ENCODE results near the gene HOXC12.

Gene HOXC12

DNA sequence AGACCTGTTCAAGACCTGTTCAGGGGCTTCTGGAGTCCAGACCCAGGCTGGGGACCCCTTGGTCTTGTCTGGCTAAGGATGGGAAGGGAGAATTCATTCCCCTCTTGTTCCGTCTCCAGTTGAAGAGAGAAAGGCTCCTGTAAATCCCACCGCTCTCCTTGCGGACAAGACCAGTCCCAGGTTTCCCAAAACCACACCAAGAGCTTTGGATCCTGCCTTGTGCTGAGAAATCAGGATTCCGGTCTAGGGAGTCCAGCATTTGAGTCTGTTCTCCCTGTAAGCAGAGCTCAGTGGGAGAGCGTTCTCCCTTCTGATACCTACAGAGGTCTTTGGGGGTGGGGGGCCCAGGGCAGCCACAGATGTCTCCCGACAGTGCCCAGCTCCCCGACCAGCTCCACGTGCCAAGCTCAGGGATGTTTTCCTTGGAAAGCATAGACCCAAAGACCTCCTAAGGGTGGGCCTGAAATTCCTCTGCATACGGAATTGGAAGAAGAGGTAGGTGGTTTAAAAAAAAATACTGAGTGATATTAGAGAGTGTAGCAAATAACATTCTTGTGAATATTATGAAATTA is 14.2 kb upstream of the HOXC12 start:
- DNase-seq (ENCODE audit: low spot score) = no peak
- ChIA-PET CTCF (interaction anchor here (0.6 to 2.3 kb wide), 4 partner anchors 45 to 251 kb away, joined by 3 to 7 read pairs (median 4); partner anchors contain the start of gene HOXC10), POLR2A (ENCODE audit: low non-redundant PET) (interaction anchor here (0.6 kb wide), 1 partner anchor 33 kb away, joined by 5 read pairs; no protein-coding TSS in a partner anchor)
- no peak overlapping the region for H3K27ac ChIP-seq
- TF ChIP-seq, protein P1, sequence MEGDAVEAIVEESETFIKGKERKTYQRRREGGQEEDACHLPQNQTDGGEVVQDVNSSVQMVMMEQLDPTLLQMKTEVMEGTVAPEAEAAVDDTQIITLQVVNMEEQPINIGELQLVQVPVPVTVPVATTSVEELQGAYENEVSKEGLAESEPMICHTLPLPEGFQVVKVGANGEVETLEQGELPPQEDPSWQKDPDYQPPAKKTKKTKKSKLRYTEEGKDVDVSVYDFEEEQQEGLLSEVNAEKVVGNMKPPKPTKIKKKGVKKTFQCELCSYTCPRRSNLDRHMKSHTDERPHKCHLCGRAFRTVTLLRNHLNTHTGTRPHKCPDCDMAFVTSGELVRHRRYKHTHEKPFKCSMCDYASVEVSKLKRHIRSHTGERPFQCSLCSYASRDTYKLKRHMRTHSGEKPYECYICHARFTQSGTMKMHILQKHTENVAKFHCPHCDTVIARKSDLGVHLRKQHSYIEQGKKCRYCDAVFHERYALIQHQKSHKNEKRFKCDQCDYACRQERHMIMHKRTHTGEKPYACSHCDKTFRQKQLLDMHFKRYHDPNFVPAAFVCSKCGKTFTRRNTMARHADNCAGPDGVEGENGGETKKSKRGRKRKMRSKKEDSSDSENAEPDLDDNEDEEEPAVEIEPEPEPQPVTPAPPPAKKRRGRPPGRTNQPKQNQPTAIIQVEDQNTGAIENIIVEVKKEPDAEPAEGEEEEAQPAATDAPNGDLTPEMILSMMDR (conservative IDR thresholded peaks at IDR 0.05; ENCODE audit: low read depth) = no peak

DNA sequence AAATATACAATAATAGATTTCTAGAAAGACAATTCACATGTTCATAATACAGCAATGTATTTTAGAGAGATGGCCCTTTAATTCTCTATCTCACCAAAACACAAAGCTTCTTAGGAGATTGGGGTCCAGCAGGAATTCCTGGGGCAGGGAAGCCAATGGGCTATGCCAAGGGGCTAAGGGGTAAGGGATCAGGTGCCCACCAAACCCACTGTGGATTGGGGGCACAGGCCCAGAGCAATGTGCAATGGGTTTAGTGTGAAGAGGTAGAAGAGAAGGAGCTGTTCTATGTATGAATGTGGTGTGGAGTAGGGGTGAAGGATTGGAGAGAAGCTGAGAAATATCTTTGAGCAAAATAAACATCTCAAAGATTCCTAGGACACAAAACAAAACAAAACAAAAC is 13.5 kb upstream of the HOXC12 start:
- no peak overlapping the region for H3K27ac ChIP-seq
- no peak for DNase-seq (ENCODE audit: low spot score)
- ChIA-PET POLR2A (ENCODE audit: low non-redundant PET) (no interaction called here), CTCF (interaction anchor here (0.6 to 2.3 kb wide), 3 partner anchors 149 to 252 kb away, joined by 3 to 7 read pairs (median 3); no protein-coding TSS in a partner anchor)
- TF ChIP-seq, protein P1 (conservative IDR thresholded peaks at IDR 0.05; ENCODE audit: low read depth) = no peak

DNA sequence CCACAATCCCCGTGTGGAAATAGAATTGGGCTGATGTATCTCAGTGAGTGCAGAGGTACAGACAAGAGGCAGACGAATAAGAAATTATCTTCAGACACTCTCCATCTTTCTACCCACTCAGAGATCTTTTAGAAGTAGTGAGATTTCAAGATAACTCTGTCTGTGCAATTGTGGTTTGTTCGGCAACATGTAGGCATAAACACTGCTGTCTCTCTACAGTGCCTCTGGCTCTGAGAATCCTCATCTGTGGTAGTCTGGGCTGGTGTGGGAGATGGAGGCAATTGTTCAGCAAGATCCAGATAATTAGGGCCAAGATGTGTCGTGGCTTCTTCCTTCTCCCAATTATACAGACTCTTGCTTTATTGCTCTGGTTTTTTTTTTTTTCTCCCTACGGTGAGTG is 13.0 kb upstream of the HOXC12 start:
- no peak for DNase-seq (ENCODE audit: low spot score)
- TF ChIP-seq, protein P1 (conservative IDR thresholded peaks at IDR 0.05; ENCODE audit: low read depth) = no peak
- ChIA-PET POLR2A (ENCODE audit: low non-redundant PET) (no interaction called here), CTCF (no interaction called here)
- no peak overlapping the region for H3K27ac ChIP-seq

DNA sequence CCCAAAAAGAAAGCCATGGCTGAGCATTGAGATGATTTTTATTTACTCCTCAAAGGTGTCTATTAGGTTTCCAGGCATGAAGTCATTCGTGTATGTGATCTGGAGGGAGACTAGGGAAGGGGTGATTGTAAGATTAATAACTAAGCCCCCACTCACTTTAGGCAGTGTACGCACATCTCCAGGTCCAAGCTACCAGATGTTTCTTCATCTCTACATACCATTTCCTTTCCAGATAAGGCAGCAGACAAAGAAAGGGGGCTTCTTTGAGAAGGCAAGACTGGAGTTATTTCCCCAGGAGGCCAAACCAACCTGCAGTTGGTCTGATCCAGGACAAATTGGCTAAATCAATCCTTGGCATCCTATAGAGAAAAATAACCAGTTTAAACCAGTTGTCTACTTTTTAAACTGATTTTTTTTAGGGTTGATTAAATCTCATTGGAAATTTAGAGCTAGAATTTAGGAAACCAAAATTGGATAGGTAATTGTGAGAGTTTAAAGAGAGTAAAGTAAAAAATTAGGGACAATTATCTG is 12.2 kb upstream of the HOXC12 start:
- no peak for DNase-seq (ENCODE audit: low spot score)
- TF ChIP-seq, protein P1 (conservative IDR thresholded peaks at IDR 0.05; ENCODE audit: low read depth) = no peak
- ChIA-PET POLR2A (ENCODE audit: low non-redundant PET) (interaction anchor here (0.6 kb wide), 1 partner anchor 66 kb away, joined by 3 read pairs; the partner anchor contains the start of gene HOXC8), CTCF (no interaction called here)
- H3K27ac ChIP-seq = no peak overlapping the region

GRCh38 chr12:53944209-53944608 is 10.5 kb upstream of the HOXC12 start:
- TF ChIP-seq, protein P1 (conservative IDR thresholded peaks at IDR 0.05; ENCODE audit: low read depth) = no peak
- DNase-seq (ENCODE audit: low spot score) = no peak
- H3K27ac ChIP-seq = no peak overlapping the region
- CTCF ChIA-PET = interaction anchor here (1.0 kb wide), 1 partner anchor 198 kb away, joined by 3 read pairs; no protein-coding TSS in a partner anchor
- POLR2A ChIA-PET (ENCODE audit: low non-redundant PET) = interaction anchor here (0.5 kb wide), 1 partner anchor 30 kb away, joined by 6 read pairs; no protein-coding TSS in a partner anchor

DNA sequence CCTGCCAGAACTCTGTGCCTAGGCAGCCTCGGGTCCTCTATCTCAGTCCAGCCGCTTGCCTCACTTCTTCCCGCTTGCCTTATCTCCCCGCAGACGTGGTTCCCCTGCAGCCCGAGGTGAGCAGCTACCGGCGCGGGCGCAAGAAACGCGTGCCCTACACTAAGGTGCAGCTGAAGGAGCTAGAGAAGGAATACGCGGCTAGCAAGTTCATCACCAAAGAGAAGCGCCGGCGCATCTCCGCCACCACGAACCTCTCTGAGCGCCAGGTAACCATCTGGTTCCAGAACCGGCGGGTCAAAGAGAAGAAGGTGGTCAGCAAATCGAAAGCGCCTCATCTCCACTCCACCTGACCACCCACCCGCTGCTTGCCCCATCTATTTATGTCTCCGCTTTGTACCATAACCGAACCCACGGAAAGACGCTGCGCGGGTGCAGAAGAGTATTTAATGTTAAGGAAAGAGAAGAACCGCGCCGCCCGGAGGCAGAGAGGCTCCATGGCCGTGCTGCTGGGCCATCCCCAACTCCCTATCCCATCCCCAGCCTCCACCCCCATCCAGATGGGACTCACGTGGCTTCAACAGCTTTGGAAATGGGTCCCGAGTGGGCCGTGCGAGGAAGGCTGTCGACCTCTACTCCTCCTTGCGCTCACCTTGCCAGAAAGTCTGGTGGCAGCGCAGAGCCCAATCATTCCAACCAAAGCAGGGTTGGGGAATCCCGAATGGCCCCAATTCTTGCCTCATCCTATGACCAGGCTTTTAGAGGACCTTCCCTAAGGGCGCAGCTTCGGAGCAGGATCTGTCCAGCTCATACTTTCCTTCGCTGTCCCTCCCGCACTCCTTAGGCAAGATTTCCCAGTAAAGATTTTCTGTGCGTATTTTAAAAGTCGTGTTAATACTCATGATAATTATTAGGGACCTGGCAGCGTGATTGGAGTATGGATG is 9.5 kb upstream of the HOXC12 start:
- POLR2A ChIA-PET (ENCODE audit: low non-redundant PET) = no interaction called here
- H3K27ac ChIP-seq = no peak overlapping the region
- no peak for DNase-seq (ENCODE audit: low spot score)
- CTCF ChIA-PET = interaction anchor here (0.7 to 1.0 kb wide), 2 partner anchors 162 to 199 kb away, joined by 3 to 4 read pairs; no protein-coding TSS in a partner anchor
- TF ChIP-seq, protein P1 (conservative IDR thresholded peaks at IDR 0.05; ENCODE audit: low read depth) = no peak
